GM23338 (cell line): ENCODE data around the gene MTERF2. TPM values are rescaled to one million over a fixed set of nuclear protein-coding genes. Genes with fewer than 3 reads are reported as not detected.

Experiments
- ATAC-seq: fragments of 200-7000 bp; cut with Tn5 transposase; 3 replicates; pipeline ENCODE4 v1.9.1; 2020
- DNase-seq: peaks from one replicate; pipeline ENCODE4 v3.0.0-alpha.2; 2015; ENCODE audit warnings: low spot score
- H2AFZ ChIP-seq: fragments of 200-600 bp; sonication (generic); 2 replicates; pipeline ENCODE4 v1.8.0; 2016; ENCODE audit warnings: antibody characterized with exemption, mild to moderate bottlenecking, moderate library complexity
- H3F3A ChIP-seq: fragments of 200-600 bp; sonication (generic); replicated peaks from 2 replicates; pipeline ENCODE4 v1.8.0; 2017; ENCODE audit warnings: antibody characterized with exemption, mixed run types, low read depth
- H3K27ac ChIP-seq: fragments of 200-600 bp; sonication (generic); 2 replicates; pipeline ENCODE4 v1.6.1; 2016; ENCODE audit warnings: low read depth
- H3K27me3 ChIP-seq: fragments of 200-600 bp; sonication (generic); 2 replicates; pipeline ENCODE4 v1.8.0; 2016; ENCODE audit warnings: mild to moderate bottlenecking, mixed run types, moderate library complexity; ENCODE audit not compliant: insufficient read depth
- H3K36me3 ChIP-seq: fragments of 200-600 bp; sonication (generic); 2 replicates; pipeline ENCODE4 v1.8.0; 2016; ENCODE audit warnings: mild to moderate bottlenecking; ENCODE audit not compliant: insufficient read depth
- H3K4me1 ChIP-seq: fragments of 200-600 bp; sonication (generic); 2 replicates; pipeline ENCODE4 v1.8.0; 2016; ENCODE audit warnings: mild to moderate bottlenecking, moderate library complexity; ENCODE audit not compliant: insufficient read depth
- H3K4me2 ChIP-seq: fragments of 200-600 bp; sonication (generic); 2 replicates; pipeline ENCODE4 v1.7.1; 2017; ENCODE audit warnings: mixed run types
- H3K4me3 ChIP-seq: fragments of 200-600 bp; sonication (generic); 2 replicates; pipeline ENCODE4 v1.6.1; 2016; ENCODE audit warnings: mixed run types
- H3K79me2 ChIP-seq: fragments of 200-600 bp; sonication (generic); replicated peaks from 2 replicates; pipeline ENCODE4 v1.8.0; 2017; ENCODE audit warnings: mild to moderate bottlenecking; ENCODE audit not compliant: insufficient read depth
- H3K9me2 ChIP-seq: fragments of 200-600 bp; sonication (generic); 2 replicates; pipeline ENCODE4 v1.8.0; 2017; ENCODE audit not compliant: insufficient read depth
- H4K20me1 ChIP-seq: fragments of 200-600 bp; sonication (generic); replicated peaks from 2 replicates; pipeline ENCODE4 v1.8.0; 2017; ENCODE audit warnings: mild to moderate bottlenecking; ENCODE audit not compliant: insufficient read depth
- H3K27ac Mint-ChIP-seq: 2 replicates; pipeline ENCODE4 v1.8.0; 2020; ENCODE audit warnings: inconsistent platforms, mild to moderate bottlenecking, moderate library complexity, mixed read lengths
- H3K27me3 Mint-ChIP-seq: 3 replicates; pipeline ENCODE4 v1.8.0; 2022; ENCODE audit warnings: low read depth, mild to moderate bottlenecking, moderate library complexity, mixed read lengths, inconsistent platforms; ENCODE audit not compliant: insufficient read depth, poor library complexity
- H3K36me3 Mint-ChIP-seq: 3 replicates; pipeline ENCODE4 v1.8.0; 2021; ENCODE audit warnings: low read depth, mild to moderate bottlenecking, inconsistent platforms, moderate library complexity, mixed read lengths
- H3K4me1 Mint-ChIP-seq: 3 replicates; pipeline ENCODE4 v1.8.0; 2020; ENCODE audit warnings: mild to moderate bottlenecking, inconsistent platforms, mixed read lengths
- H3K4me3 Mint-ChIP-seq: 3 replicates; pipeline ENCODE4 v1.8.0; 2021; ENCODE audit warnings: moderate library complexity, mild to moderate bottlenecking, inconsistent platforms, mixed read lengths
- H3K9me3 Mint-ChIP-seq: 3 replicates; pipeline ENCODE4 v1.8.0; 2020; ENCODE audit warnings: moderate library complexity, mild to moderate bottlenecking, inconsistent platforms, mixed read lengths
- CREB1 ChIP-seq: fragments of 250-450 bp; sonication (Bioruptor Pico); IDR thresholded peaks from 2 replicates; pipeline ENCODE4 v1.5.0; 2020; ENCODE audit warnings: low read depth, mild to moderate bottlenecking, moderate library complexity
- JUNB ChIP-seq: IDR thresholded peaks from one replicate; pipeline ENCODE4 v1.6.1; 2016; ENCODE audit warnings: antibody characterized with exemption; ENCODE audit not compliant: unreplicated experiment
- NANOG ChIP-seq: IDR thresholded peaks from 2 replicates; pipeline ENCODE4 v1.6.1; 2016; ENCODE audit warnings: antibody characterized with exemption, borderline replicate concordance
- STAT1 ChIP-seq: IDR thresholded peaks from one replicate; pipeline ENCODE4 v1.6.1; 2016; ENCODE audit warnings: antibody characterized with exemption; ENCODE audit not compliant: unreplicated experiment
- ZNF331 ChIP-seq: fragments of 250-450 bp; sonication (Bioruptor Pico); IDR thresholded peaks from 2 replicates; pipeline ENCODE4 v1.5.0; 2020; ENCODE audit warnings: low read depth, mild to moderate bottlenecking, moderate library complexity
- ZNF462 ChIP-seq: fragments of 250-450 bp; sonication (Bioruptor Pico); IDR thresholded peaks from 2 replicates; pipeline ENCODE4 v1.5.0; 2020; ENCODE audit warnings: mild to moderate bottlenecking, moderate library complexity
- polyA plus RNA-seq: library from polyadenylated mRNA; unstranded; fragments of >200 nt; fragmentation: Nextera tagmentation; extraction: Ambion mirVana; gene quantifications from 2 replicates; pipeline ENCODE4 v1.2.1, GENCODE V29; 2016
- total RNA-seq: library from RNA; depleted of rRNA; stranded (reverse); fragments of >200 nt; shearing (Covaris generic); gene quantifications from 2 replicates; pipeline ENCODE4 v1.2.3, GENCODE V29; 2014

The MTERF2 gene
- total and polyA plus RNA-seq, 2 experiments from 2014 or later: 9.2 to 11.0 TPM

GRCh38 chr12:106980944-106981343 lies 6.0 kb downstream of the MTERF2 start:
- H4K20me1 ChIP-seq: no peaks in the 10 kb centered on the region; the same call in none of the 2 replicates
- no peaks in the 10 kb centered on the region for H3K27me3 ChIP-seq
- ATAC-seq: peak; percentile 45; the same call in 1 of the 3 replicates
- H3K4me2 ChIP-seq: no peak overlapping the region
- Mint-ChIP-seq H3K4me3 (no peak overlapping the region), H3K27ac (no peak overlapping the region), H3K4me1 (peaks cover 5% of the 10 kb centered on the region; the same call in 2 of the 3 replicates), H3K9me3 (no peaks in the 10 kb centered on the region), H3K36me3 (peaks cover 20% of the 10 kb centered on the region), H3K27me3 (peaks cover 5% of the 10 kb centered on the region)
- 0 out of 2 replicates have a peak, but pooled peaks cover 4% of the 10 kb centered on the region for H3K79me2 ChIP-seq
- H3K36me3 ChIP-seq: no peaks in the 10 kb centered on the region
- no peaks in the 10 kb centered on the region for H3F3A ChIP-seq
- no peaks in the 10 kb centered on the region for H3K9me2 ChIP-seq
- no peak overlapping the region for H3K27ac ChIP-seq
- no peak overlapping the region for H3K4me3 ChIP-seq
- H2AFZ ChIP-seq: no peak overlapping the region
- no peak for DNase-seq
- no peaks in the 10 kb centered on the region for H3K4me1 ChIP-seq
- TF ChIP-seq ZNF331 (CRISPR knock-in tag) (no peak), STAT1 (no peak), JUNB (no peak), NANOG (no peak), ZNF462 (CRISPR knock-in tag) (no peak), CREB1 (CRISPR knock-in tag) (no peak)
